Fibroblast of skin of back (primary cell): ENCODE data around the gene CYP8B1.

Experiments
- DNase-seq: peaks from one replicate; pipeline ENCODE4 v3.0.0-alpha.2; 2013

Gene CYP8B1

GRCh38 chr3:42822828-42823227 lies 52.9 kb downstream of the CYP8B1 start:
- no peak for DNase-seq
